Progenitor cell of endocrine pancreas (in vitro differentiated cells): ENCODE results near the gene CABP2. TPM values are rescaled to one million over a fixed set of nuclear protein-coding genes. Genes with fewer than 3 reads are reported as not detected.

Experiments used
- DNase-seq: peaks from one replicate; pipeline ENCODE4 v3.0.0; 2021; ENCODE audit warnings: low spot score; ENCODE audit not compliant: unreplicated experiment
- H3K27ac Mint-ChIP-seq: 2 replicates; pipeline ENCODE4 v1.8.0; 2021; ENCODE audit warnings: mild to moderate bottlenecking, moderate library complexity, mixed read lengths
- H3K27me3 Mint-ChIP-seq: 2 replicates; pipeline ENCODE4 v1.8.0; 2021; ENCODE audit warnings: mixed read lengths
- H3K36me3 Mint-ChIP-seq: 2 replicates; pipeline ENCODE4 v1.8.0; 2022; ENCODE audit warnings: mixed read lengths; ENCODE audit not compliant: insufficient read depth
- H3K4me1 Mint-ChIP-seq: 2 replicates; pipeline ENCODE4 v1.8.0; 2021; ENCODE audit warnings: low read depth, mixed read lengths
- H3K4me3 Mint-ChIP-seq: 2 replicates; pipeline ENCODE4 v1.8.0; 2021; ENCODE audit warnings: low read depth, mild to moderate bottlenecking, moderate library complexity, mixed read lengths
- H3K9me3 Mint-ChIP-seq: 2 replicates; pipeline ENCODE4 v1.8.0; 2021; ENCODE audit warnings: low read depth, mixed read lengths
- total RNA-seq: library from RNA; stranded (reverse); gene quantifications from 2 replicates; pipeline ENCODE4 v1.2.1, GENCODE V29; 2021
- TF ChIP-seq, protein P1 (sequence below): fragments of 200-600 bp; sonication (generic); IDR thresholded peaks from one replicate; pipeline ENCODE4 v1.5.0; 2021; ENCODE audit warnings: antibody characterized with exemption, mild to moderate bottlenecking; ENCODE audit not compliant: unreplicated experiment

CABP2 gene
- total RNA-seq, 1 donor from 2014 or later = not detected

DNA sequence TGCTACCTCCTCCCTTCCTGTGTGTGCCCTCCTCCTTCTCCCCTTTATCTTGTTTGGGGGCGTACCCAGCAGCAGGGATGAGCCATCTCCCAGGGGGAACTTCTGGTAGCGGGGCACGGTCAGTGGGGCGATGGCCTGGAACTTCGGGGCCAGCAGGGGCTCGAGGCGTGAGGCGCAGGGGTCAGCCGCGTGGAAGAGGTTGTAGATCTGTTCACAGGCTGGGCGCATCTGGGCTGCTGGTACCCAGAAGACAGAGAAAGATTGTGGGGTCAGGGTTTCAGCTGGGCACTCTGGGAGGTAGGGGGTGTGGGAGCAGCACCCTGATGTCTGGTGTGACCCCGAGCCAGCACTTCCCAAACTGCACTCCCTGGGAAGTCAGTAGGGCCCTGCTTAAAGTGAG, 27.1 kb downstream of the CABP2 start:
- Mint-ChIP-seq H3K27ac (no peak overlapping the region), H3K4me1 (no peaks in the 10 kb centered on the region), H3K27me3 (no peaks in the 10 kb centered on the region), H3K9me3 (no peaks in the 10 kb centered on the region), H3K4me3 (no peak overlapping the region), H3K36me3 (peaks cover 7% of the 10 kb centered on the region)
- TF ChIP-seq, protein P1, sequence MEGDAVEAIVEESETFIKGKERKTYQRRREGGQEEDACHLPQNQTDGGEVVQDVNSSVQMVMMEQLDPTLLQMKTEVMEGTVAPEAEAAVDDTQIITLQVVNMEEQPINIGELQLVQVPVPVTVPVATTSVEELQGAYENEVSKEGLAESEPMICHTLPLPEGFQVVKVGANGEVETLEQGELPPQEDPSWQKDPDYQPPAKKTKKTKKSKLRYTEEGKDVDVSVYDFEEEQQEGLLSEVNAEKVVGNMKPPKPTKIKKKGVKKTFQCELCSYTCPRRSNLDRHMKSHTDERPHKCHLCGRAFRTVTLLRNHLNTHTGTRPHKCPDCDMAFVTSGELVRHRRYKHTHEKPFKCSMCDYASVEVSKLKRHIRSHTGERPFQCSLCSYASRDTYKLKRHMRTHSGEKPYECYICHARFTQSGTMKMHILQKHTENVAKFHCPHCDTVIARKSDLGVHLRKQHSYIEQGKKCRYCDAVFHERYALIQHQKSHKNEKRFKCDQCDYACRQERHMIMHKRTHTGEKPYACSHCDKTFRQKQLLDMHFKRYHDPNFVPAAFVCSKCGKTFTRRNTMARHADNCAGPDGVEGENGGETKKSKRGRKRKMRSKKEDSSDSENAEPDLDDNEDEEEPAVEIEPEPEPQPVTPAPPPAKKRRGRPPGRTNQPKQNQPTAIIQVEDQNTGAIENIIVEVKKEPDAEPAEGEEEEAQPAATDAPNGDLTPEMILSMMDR = no peak
- no peak for DNase-seq

DNA sequence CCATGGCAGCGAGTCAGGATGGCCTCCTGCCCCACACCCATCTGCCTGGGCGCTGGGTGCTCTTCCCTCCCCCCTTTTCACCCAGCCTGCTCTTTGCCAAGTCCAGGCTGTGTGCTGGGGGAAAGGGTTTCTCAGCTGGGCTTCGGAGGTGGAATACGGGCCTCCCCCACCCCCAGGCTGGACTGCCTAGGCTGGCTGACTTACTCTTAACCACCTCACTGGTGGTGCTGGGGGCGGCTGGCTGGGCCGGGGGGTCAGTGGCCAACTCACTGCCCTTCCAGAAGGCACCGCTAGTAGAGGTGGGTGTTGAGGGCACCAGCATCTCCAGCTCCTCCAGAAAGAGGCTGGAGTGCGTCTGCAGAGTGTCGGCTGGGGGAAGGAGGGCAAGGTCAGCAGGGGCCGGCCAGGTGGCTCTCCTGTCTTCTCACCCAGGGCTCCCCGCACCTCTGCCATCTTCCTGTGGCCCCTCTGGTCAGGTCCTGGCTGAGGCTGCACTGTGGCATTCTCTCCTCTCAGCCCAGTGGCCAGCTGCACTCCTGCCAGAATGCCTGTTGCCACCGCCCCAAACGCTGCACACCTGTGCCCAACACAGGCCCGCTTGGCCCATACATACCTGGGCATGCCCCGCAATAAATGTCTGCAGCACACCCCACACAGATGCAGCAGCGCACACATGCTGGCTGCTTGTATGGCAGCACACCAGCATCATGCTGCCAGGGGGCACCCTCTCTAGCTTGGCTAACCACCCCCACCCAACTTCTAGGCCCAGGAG, 27.8 kb downstream of the CABP2 start:
- TF ChIP-seq, protein P1 = no peak
- H3K4me3 Mint-ChIP-seq = no peak overlapping the region

DNA sequence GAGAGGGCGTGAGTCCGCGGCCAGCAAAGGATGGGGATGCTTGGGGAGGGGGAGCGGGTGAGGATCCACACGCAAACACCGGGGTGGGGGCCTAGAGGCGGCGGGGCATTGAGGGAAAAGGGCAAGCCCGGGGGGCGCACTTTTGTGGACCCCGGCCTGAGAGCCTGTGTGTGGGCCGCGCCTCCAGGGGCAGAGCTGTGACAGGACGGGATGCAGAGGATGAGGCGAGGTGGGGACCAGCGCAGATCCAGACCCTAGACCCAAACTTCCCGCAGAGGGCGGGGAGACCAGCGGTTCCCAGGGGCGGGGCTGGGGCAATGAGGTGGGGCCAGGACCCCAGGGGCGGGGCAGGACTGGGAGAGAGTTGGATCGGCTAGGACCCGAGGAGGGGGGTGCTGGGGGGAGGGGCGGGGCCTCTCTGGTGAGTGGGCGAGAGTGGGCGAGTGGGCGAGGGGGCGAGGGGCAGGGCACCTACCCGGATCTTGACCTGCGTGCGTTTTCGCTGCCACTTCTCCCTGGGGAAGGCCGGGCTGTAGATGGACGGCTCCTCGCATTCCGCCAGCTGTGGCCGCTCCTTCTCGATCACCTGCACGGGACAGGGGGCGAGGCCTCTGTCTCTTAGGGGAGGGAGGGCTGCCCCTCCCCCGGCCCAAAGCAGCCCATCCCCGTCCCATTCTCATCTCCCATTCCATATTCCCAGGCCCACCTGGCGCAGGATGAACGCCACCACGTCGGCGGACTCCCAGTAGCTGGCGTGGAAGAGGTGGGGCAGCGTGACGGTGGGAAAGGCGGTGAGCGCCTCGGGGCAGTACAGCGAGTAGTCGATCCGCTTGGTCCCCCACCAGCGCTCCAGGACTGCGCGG, 28.6 kb downstream of the CABP2 start:
- no peaks in the 10 kb centered on the region for H3K9me3 Mint-ChIP-seq
- H3K36me3 Mint-ChIP-seq = peaks cover 4% of the 10 kb centered on the region
- H3K4me3 Mint-ChIP-seq = no peak overlapping the region
- H3K27ac Mint-ChIP-seq = no peak overlapping the region
- DNase-seq = no peak
- H3K27me3 Mint-ChIP-seq = no peaks in the 10 kb centered on the region
- no peaks in the 10 kb centered on the region for H3K4me1 Mint-ChIP-seq
- TF ChIP-seq, protein P1 = no peak

More for the DNA sequence above, 27.8 kb downstream of the CABP2 start:
- Mint-ChIP-seq H3K36me3 (peaks cover 2% of the 10 kb centered on the region), H3K4me1 (no peaks in the 10 kb centered on the region), H3K9me3 (no peaks in the 10 kb centered on the region), H3K27me3 (no peaks in the 10 kb centered on the region), H3K27ac (no peak overlapping the region)
- DNase-seq = no peak

DNA sequence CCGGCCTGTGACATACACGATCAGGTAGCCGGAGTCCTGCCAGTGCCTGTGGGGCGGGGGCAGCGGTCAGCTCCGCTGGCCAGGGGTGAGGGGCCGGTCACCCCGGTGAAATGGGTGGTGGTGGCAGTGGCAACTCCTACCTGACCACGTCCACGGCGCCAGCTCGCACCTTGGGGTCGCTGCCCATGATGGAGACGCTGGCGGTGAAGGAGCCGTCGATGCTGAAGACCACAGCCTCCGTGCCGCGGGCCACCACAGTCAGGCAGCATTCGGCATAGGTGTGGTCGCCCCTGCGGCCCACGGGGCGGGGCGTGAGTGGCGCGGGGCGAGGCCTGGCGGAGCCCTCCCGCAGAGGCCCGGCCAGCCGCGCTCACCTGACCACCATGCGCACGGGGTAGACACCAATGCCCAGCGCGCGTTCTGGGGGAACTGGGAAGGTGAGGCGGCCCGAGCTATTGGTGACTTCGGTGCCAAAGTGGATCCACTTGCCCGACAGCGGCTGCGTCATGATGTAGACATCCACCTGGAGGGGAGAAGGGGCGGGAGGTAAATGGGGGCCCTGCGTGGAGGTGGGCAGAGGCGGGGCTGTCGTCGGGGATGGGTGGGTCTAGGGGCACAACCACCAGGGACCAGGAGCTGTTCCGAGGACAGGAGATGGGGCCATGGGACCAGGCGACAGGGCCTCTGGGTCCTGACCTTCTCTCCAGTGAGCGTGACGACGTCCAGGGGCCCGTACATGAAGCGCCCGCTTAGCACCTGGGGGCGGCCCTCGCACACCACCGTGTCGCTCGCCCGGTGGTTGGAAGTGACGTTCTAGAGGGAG, 29.5 kb downstream of the CABP2 start:
- Mint-ChIP-seq H3K27ac (no peak overlapping the region), H3K36me3 (peaks cover 4% of the 10 kb centered on the region), H3K9me3 (no peaks in the 10 kb centered on the region), H3K27me3 (no peaks in the 10 kb centered on the region), H3K4me3 (no peak overlapping the region), H3K4me1 (no peaks in the 10 kb centered on the region)
- TF ChIP-seq, protein P1 = no peak
- DNase-seq = no peak
